ENCODE results near the gene GPX6. TPM values are rescaled to one million over a fixed set of nuclear protein-coding genes. Genes with fewer than 3 reads are reported as not detected.

GPX6 gene, protein sequence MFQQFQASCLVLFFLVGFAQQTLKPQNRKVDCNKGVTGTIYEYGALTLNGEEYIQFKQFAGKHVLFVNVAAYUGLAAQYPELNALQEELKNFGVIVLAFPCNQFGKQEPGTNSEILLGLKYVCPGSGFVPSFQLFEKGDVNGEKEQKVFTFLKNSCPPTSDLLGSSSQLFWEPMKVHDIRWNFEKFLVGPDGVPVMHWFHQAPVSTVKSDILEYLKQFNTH
- not detected for total RNA-seq
- polyA plus RNA-seq (ENCODE audit: insufficient read depth, low read depth, low replicate concordance), result not detected
- long read RNA-seq, donor 1, result 0 reads
- long read RNA-seq, donor 2, result 0 reads
- long read RNA-seq, donor 3, result 0 reads
- long read RNA-seq, donor 4, result 0 reads
- long read RNA-seq, donor 5, result 0 reads
- long read RNA-seq, donor 6, result 0 reads
- long read RNA-seq, donor 7, result 0 reads
- long read RNA-seq, donor 8, result 0 reads
- long read RNA-seq, donor 9, result 0 reads
- long read RNA-seq, donor 10, result 0 reads

DNA sequence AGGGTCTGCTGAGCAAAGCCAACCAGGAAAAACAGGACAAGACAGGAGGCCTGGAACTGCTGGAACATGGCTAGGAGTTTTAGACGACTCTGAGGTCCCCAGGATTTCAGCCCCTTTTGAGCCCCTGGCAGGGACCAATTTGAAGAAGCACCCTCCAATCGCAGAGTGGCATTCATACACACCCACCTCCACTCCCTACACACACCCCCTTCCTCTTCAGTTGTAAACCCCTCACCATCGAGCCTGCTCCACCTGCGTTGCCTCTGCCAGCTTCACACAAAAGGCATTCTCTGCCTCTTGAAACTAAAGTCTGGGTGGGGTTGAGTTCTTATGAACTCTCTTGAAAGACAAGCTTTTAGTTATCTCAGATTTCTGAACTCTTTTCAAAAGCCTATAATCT is at the start of gene GPX6:
GPX6 (minus strand) TSS at position 118 of the 400 bp plus-strand sequence; CDS start at position 68, 50 bp downstream.
- no peaks in the 10 kb centered on the region for H3K27me3 ChIP-seq (ENCODE audit: control insufficient read depth, insufficient read depth, low read length)
- TF ChIP-seq, protein P1, sequence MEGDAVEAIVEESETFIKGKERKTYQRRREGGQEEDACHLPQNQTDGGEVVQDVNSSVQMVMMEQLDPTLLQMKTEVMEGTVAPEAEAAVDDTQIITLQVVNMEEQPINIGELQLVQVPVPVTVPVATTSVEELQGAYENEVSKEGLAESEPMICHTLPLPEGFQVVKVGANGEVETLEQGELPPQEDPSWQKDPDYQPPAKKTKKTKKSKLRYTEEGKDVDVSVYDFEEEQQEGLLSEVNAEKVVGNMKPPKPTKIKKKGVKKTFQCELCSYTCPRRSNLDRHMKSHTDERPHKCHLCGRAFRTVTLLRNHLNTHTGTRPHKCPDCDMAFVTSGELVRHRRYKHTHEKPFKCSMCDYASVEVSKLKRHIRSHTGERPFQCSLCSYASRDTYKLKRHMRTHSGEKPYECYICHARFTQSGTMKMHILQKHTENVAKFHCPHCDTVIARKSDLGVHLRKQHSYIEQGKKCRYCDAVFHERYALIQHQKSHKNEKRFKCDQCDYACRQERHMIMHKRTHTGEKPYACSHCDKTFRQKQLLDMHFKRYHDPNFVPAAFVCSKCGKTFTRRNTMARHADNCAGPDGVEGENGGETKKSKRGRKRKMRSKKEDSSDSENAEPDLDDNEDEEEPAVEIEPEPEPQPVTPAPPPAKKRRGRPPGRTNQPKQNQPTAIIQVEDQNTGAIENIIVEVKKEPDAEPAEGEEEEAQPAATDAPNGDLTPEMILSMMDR (IDR thresholded peaks at IDR 0.05; ENCODE audit: borderline replicate concordance, extremely low read depth, insufficient read depth), result no peak
- no peak for FAIRE-seq

DNA sequence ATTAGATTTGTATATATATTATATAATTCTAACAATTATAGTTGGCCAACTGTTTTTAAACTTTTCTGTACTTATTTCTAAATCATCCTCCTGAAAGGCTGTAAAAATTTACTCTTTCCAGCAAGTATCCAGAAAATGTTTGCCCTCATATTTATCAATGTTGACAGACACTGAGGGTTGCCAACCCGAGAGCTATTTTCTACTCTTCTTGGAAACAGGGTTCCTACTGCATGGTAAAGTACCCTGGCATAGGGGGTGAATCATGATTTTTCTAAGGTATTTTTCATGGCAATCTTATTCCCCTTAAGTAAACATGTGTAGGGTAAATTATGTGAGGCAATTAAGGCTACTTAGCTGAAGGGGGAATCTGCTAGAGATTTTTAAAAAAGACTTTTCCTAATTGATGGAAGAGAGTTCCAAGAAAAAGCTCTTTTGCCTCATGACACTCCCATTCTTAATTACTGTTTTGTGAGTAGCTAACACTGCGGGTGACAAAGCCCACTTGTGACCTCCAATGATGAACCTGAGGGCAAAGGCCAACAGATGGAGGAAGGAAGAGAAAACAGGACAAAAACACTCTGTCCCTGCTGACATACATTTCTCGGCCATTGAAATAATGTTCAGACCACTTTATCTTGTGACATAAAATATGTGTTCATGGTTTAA is 48.0 kb upstream of the GPX6 start:
- Histone ChIP-seq H3K9ac (ENCODE audit: low read length in 3 of 3) (no peak overlapping the region), H3K4me3 (ENCODE audit: low read length in 3 of 3) (no peak overlapping the region), H3K27me3 (ENCODE audit: control insufficient read depth, insufficient read depth, low read length) (peaks cover 6% of the 10 kb centered on the region), H3K9me3 (ENCODE audit: control insufficient read depth in 2 of 3, insufficient read depth in 1 of 3, low read length in 3 of 3) (no peaks in the 10 kb centered on the region), H3K27ac (ENCODE audit: low read depth in 2 of 2, low read length in 2 of 2) (no peak overlapping the region), H3K36me3 (ENCODE audit: control insufficient read depth in 2 of 3, insufficient read depth in 3 of 3, low read length in 3 of 3) (no peaks in the 10 kb centered on the region), H3K4me1 (ENCODE audit: control insufficient read depth in 2 of 3, insufficient read depth in 2 of 3, low read depth in 1 of 3, low read length in 3 of 3) (no peaks in the 10 kb centered on the region)
- TF ChIP-seq, protein P1 (IDR thresholded peaks at IDR 0.05; ENCODE audit: borderline replicate concordance, extremely low read depth, insufficient read depth), result no peak
- intact Hi-C loops (cut with DNase I), result no loop called here
- DNase-seq (no peak), FAIRE-seq (no peak)

More for the DNA sequence above, at the start of gene GPX6:
- DNase-seq, result no peak
- Histone ChIP-seq H3K9me3 (ENCODE audit: control insufficient read depth in 2 of 3, insufficient read depth in 1 of 3, low read length in 3 of 3) (no peaks in the 10 kb centered on the region), H3K36me3 (ENCODE audit: control insufficient read depth in 2 of 3, insufficient read depth in 3 of 3, low read length in 3 of 3) (no peaks in the 10 kb centered on the region), H3K27ac (ENCODE audit: low read depth in 2 of 2, low read length in 2 of 2) (no peak within 1 kb of the TSS), H3K9ac (ENCODE audit: low read length in 3 of 3) (no peak within 1 kb of the TSS), H3K4me3 (ENCODE audit: low read length in 3 of 3) (no peak within 1 kb of the TSS), H3K4me1 (ENCODE audit: control insufficient read depth in 2 of 3, insufficient read depth in 2 of 3, low read depth in 1 of 3, low read length in 3 of 3) (no peaks in the 10 kb centered on the region)
- intact Hi-C loops (cut with DNase I), result no loop called here

DNA sequence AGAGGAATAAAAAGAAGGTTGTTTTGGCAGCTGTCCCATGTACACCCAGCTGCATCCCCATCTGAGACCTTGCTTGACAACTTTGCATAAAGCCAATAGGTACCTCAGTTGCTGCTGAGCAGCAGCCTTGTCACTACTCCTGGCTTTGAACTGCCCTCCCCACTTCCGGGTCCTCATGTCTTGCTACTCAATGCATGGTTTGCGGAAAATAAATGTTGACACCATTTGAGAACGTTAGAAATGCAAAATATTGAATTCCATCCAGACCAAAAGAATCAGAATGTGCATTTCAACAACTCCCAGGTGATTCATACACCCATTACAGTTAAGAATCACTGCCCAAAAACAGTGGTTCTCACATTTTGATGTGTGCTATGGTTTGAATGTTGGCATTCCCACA is 43.0 kb upstream of the GPX6 start:
- H3K27me3 ChIP-seq (ENCODE audit: control insufficient read depth, insufficient read depth, low read length), result peaks cover 6% of the 10 kb centered on the region
- DNase-seq (no peak), FAIRE-seq (no peak)
- H3K9me3 ChIP-seq (ENCODE audit: control insufficient read depth in 2 of 3, insufficient read depth in 1 of 3, low read length in 3 of 3), result no peaks in the 10 kb centered on the region
- no peak overlapping the region for H3K4me3 ChIP-seq (ENCODE audit: low read length in 3 of 3)
- H3K9ac ChIP-seq (ENCODE audit: low read length in 3 of 3), result no peak overlapping the region
- H3K4me1 ChIP-seq (ENCODE audit: control insufficient read depth in 2 of 3, insufficient read depth in 2 of 3, low read depth in 1 of 3, low read length in 3 of 3), result peaks cover 0 to 2% (median 0%) of the 10 kb centered on the region in 3 donors
- TF ChIP-seq, protein P1 (IDR thresholded peaks at IDR 0.05; ENCODE audit: borderline replicate concordance, extremely low read depth, insufficient read depth), result no peak
- intact Hi-C loops (cut with DNase I), result no loop called here
- H3K27ac ChIP-seq (ENCODE audit: low read depth in 2 of 2, low read length in 2 of 2), result no peak overlapping the region
- no peaks in the 10 kb centered on the region for H3K36me3 ChIP-seq (ENCODE audit: control insufficient read depth in 2 of 3, insufficient read depth in 3 of 3, low read length in 3 of 3)
